22Rv1 (cell line): ENCODE measurements around the gene PILRB.
"Not testable (repeated sequence)": the region's sequence is repeated elsewhere in the genome, so short reads cannot be mapped to it uniquely, and the experiment has no call there.

Experiments used
- CTCF ChIP-seq: fragments of 450-650 bp; IDR thresholded peaks from 2 replicates; pipeline ENCODE4 v1.5.1; 2017; ENCODE audit warnings: mild to moderate bottlenecking
- ZFX ChIP-seq: fragments of 450-650 bp; IDR thresholded peaks from 2 replicates; pipeline ENCODE4 v1.6.1; 2017; ENCODE audit warnings: antibody characterized with exemption, borderline replicate concordance

DNA sequence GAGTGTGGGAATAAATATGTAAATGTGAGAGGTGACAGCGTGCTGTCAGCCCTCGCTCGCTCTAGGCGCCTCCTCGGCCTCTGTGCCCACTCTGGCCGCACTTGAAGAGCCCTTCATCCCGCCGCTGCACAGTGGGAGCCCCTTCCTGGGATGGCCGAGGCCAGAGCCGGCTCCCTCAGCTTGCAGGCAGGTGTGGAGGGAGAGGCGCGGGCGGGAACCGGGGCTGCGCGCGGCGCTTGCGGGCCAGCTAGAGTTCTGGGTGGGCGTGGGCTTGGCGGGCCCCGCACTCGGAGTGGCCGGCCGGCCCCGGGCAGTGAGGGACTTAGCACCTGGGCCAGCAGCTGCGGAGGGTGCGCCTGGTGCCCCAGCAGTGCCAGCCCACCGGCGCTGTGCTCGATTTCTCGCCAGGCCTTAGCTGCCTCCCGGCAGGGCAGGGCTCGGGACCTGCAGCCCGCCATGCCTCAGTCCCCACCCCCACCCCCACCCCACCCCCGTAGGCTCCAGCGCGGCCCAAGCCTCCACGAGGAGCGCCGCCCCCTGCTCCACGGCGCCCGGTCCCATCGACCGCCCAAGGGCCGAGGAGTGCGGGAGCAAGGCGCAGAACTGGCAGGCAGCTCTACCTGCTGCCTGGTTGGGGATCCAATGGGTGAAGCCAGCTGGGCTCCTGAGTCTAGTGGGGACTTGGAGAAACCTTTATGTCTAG, 23.8 kb downstream of the PILRB start:
- TF ChIP-seq CTCF, ZFX: not testable (repeated sequence)
